Neural cell (in vitro differentiated cells): ENCODE data around the gene GCNT1. TPM values are rescaled to one million over a fixed set of nuclear protein-coding genes. Genes with fewer than 3 reads are reported as not detected.

Experiments used
- H2AFZ ChIP-seq: fragments of 200-600, 300-800 bp; sonication (generic), shearing (Covaris generic); 2 replicates; pipeline ENCODE4 v1.6.0; 2014; ENCODE audit warnings: low read depth, mild to moderate bottlenecking, antibody characterized with exemption, low read length, moderate library complexity
- H3F3A ChIP-seq: fragments of 200-600 bp; shearing (Covaris generic); 2 replicates; pipeline ENCODE4 v1.6.1; 2016; ENCODE audit warnings: mild to moderate bottlenecking, moderate library complexity, mixed read lengths, antibody characterized with exemption, low read length; ENCODE audit not compliant: insufficient read depth, poor library complexity, severe bottlenecking
- H3K27ac ChIP-seq: fragments of 200-600, 300-800 bp; sonication (generic), shearing (Covaris generic); 2 replicates; pipeline ENCODE4 v1.5.1; 2014; ENCODE audit warnings: mild to moderate bottlenecking, low read length, moderate library complexity
- H3K27me3 ChIP-seq: fragments of 300-800, 200-600 bp; sonication (generic), shearing (Covaris generic); 2 replicates; pipeline ENCODE4 v1.6.0; 2014; ENCODE audit warnings: mild to moderate bottlenecking, low read depth, low read length, moderate library complexity; ENCODE audit not compliant: insufficient read depth
- H3K36me3 ChIP-seq: fragments of 300-800, 200-600 bp; sonication (generic), shearing (Covaris generic); 2 replicates; pipeline ENCODE4 v1.5.1; 2014; ENCODE audit warnings: mild to moderate bottlenecking, antibody characterized with exemption, low read length, moderate library complexity; ENCODE audit not compliant: insufficient read depth
- H3K4me2 ChIP-seq: fragments of 300-800, 200-600 bp; sonication (generic), shearing (Covaris generic); 2 replicates; pipeline ENCODE4 v1.6.0; 2014; ENCODE audit warnings: mild to moderate bottlenecking, low read length
- H3K4me3 ChIP-seq: fragments of 300-800, 200-600 bp; sonication (generic), shearing (Covaris generic); 2 replicates; pipeline ENCODE4 v1.5.1; 2014; ENCODE audit warnings: mild to moderate bottlenecking, low read length, moderate library complexity
- H3K79me2 ChIP-seq: fragments of 200-600 bp; shearing (Covaris generic); replicated peaks from 2 replicates; pipeline ENCODE4 v1.6.0; 2014; ENCODE audit warnings: mild to moderate bottlenecking, low read length, moderate library complexity; ENCODE audit not compliant: insufficient read depth
- H3K9ac ChIP-seq: fragments of 300-800, 200-600 bp; sonication (generic), shearing (Covaris generic); 2 replicates; pipeline ENCODE4 v1.6.1; 2016; ENCODE audit warnings: mild to moderate bottlenecking, low read length, mixed read lengths
- H3K9me2 ChIP-seq: fragments of 200-600 bp; shearing (Covaris generic); 2 replicates; pipeline ENCODE4 v1.6.1; 2016; ENCODE audit warnings: mild to moderate bottlenecking, low read length, mixed read lengths; ENCODE audit not compliant: insufficient read depth
- H3K9me3 ChIP-seq: fragments of 200-600, 300-800 bp; sonication (generic), shearing (Covaris generic); 2 replicates; pipeline ENCODE4 v1.6.1; 2016; ENCODE audit warnings: mild to moderate bottlenecking, mixed run types, low read length, moderate library complexity, mixed read lengths
- H4K20me1 ChIP-seq: fragments of 200-600 bp; shearing (Covaris generic); 2 replicates; pipeline ENCODE4 v1.6.1; 2016; ENCODE audit warnings: mild to moderate bottlenecking, mixed run types; ENCODE audit not compliant: insufficient read depth
- EP300 ChIP-seq: fragments of 450-650 bp; conservative IDR thresholded peaks from 2 replicates; pipeline ENCODE4 v1.6.1; 2014; ENCODE audit warnings: antibody characterized with exemption, mild to moderate bottlenecking, moderate library complexity; ENCODE audit not compliant: poor library complexity, severe bottlenecking
- EZH2 ChIP-seq: fragments of 200-600, 300-800 bp; shearing (Covaris generic), sonication (generic); IDR thresholded peaks from 2 replicates; pipeline ENCODE4 v1.6.1; 2014; ENCODE audit warnings: antibody characterized with exemption, low read length, borderline replicate concordance, mild to moderate bottlenecking; ENCODE audit not compliant: insufficient read depth, poor library complexity, severe bottlenecking
- MXI1 ChIP-seq: fragments of 450-650 bp; conservative IDR thresholded peaks from 2 replicates; pipeline ENCODE4 v1.6.1; 2014; ENCODE audit warnings: antibody characterized with exemption, mild to moderate bottlenecking; ENCODE audit not compliant: poor library complexity, severe bottlenecking
- POLR2AphosphoS5 ChIP-seq: IDR thresholded peaks from 2 replicates; pipeline ENCODE4 v1.6.1; 2012
- RAD21 ChIP-seq: fragments of 450-650 bp; conservative IDR thresholded peaks from 2 replicates; pipeline ENCODE4 v1.6.1; 2014; ENCODE audit warnings: antibody characterized with exemption, mild to moderate bottlenecking, moderate library complexity
- SMC3 ChIP-seq: fragments of 450-650 bp; conservative IDR thresholded peaks from 2 replicates; pipeline ENCODE4 v1.6.1; 2014; ENCODE audit warnings: antibody characterized with exemption, mild to moderate bottlenecking, moderate library complexity; ENCODE audit not compliant: poor library complexity
- TAF1 ChIP-seq: IDR thresholded peaks from 2 replicates; pipeline ENCODE4 v1.6.1; 2012; ENCODE audit warnings: low read depth
- polyA plus RNA-seq: library from polyadenylated mRNA; depleted of rRNA; stranded (reverse); fragments of >200 nt; gene quantifications from 2 replicates; pipeline ENCODE4 v1.2.3, GENCODE V29; 2014
- TF ChIP-seq, protein P1 (sequence below): fragments of 450-650 bp; IDR thresholded peaks from 2 replicates; pipeline ENCODE4 v1.5.1; 2014; ENCODE audit warnings: antibody characterized with exemption, mild to moderate bottlenecking, moderate library complexity; ENCODE audit not compliant: poor library complexity, severe bottlenecking
- TF ChIP-seq, protein P2 (sequence below): IDR thresholded peaks from 2 replicates; pipeline ENCODE4 v1.6.1; 2012; ENCODE audit warnings: borderline replicate concordance

The GCNT1 gene
- polyA plus RNA-seq, 1 donor from 2014 or later, result 0.22 TPM

DNA sequence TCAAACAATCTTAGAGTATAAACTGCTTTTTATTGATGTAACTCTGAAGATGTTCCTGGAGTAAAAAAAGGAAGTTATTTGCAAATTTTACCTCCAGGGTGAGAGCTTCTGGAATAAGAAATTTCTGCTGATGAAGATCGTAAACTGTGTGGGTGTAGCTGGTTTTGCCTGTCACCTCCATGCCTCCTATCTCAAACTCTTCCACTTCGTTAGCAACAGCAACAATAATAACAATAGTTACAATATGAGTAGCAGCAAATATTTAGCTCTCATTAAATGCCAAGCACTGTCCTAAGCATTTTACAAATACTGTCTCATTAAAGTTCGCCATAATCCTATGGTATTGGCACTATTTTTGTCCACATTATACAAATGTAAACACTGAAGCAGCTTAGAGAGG is 57.9 kb downstream of the GCNT1 start:
- Histone ChIP-seq H3K9me3 (no peaks in the 10 kb centered on the region), H2AFZ (no peak overlapping the region), H3K9me2 (no peaks in the 10 kb centered on the region), H3K9ac (no peak overlapping the region), H4K20me1 (no peaks in the 10 kb centered on the region), H3K4me3 (no peak overlapping the region), H3K4me2 (no peak overlapping the region), H3K27me3 (no peaks in the 10 kb centered on the region), H3K36me3 (no peaks in the 10 kb centered on the region), H3K27ac (no peak overlapping the region), H3K79me2 (no peaks in the 10 kb centered on the region), H3F3A (no peaks in the 10 kb centered on the region)
- no peak for TF ChIP-seq EZH2
- TF ChIP-seq, protein P1, sequence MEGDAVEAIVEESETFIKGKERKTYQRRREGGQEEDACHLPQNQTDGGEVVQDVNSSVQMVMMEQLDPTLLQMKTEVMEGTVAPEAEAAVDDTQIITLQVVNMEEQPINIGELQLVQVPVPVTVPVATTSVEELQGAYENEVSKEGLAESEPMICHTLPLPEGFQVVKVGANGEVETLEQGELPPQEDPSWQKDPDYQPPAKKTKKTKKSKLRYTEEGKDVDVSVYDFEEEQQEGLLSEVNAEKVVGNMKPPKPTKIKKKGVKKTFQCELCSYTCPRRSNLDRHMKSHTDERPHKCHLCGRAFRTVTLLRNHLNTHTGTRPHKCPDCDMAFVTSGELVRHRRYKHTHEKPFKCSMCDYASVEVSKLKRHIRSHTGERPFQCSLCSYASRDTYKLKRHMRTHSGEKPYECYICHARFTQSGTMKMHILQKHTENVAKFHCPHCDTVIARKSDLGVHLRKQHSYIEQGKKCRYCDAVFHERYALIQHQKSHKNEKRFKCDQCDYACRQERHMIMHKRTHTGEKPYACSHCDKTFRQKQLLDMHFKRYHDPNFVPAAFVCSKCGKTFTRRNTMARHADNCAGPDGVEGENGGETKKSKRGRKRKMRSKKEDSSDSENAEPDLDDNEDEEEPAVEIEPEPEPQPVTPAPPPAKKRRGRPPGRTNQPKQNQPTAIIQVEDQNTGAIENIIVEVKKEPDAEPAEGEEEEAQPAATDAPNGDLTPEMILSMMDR, result no peak
- TF ChIP-seq TAF1, result no peak
- no peak for TF ChIP-seq RAD21
- TF ChIP-seq MXI1, result no peak
- TF ChIP-seq, protein P2, sequence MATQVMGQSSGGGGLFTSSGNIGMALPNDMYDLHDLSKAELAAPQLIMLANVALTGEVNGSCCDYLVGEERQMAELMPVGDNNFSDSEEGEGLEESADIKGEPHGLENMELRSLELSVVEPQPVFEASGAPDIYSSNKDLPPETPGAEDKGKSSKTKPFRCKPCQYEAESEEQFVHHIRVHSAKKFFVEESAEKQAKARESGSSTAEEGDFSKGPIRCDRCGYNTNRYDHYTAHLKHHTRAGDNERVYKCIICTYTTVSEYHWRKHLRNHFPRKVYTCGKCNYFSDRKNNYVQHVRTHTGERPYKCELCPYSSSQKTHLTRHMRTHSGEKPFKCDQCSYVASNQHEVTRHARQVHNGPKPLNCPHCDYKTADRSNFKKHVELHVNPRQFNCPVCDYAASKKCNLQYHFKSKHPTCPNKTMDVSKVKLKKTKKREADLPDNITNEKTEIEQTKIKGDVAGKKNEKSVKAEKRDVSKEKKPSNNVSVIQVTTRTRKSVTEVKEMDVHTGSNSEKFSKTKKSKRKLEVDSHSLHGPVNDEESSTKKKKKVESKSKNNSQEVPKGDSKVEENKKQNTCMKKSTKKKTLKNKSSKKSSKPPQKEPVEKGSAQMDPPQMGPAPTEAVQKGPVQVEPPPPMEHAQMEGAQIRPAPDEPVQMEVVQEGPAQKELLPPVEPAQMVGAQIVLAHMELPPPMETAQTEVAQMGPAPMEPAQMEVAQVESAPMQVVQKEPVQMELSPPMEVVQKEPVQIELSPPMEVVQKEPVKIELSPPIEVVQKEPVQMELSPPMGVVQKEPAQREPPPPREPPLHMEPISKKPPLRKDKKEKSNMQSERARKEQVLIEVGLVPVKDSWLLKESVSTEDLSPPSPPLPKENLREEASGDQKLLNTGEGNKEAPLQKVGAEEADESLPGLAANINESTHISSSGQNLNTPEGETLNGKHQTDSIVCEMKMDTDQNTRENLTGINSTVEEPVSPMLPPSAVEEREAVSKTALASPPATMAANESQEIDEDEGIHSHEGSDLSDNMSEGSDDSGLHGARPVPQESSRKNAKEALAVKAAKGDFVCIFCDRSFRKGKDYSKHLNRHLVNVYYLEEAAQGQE, result no peak
- TF ChIP-seq EP300, result no peak
- TF ChIP-seq SMC3, result no peak
- no peak for TF ChIP-seq POLR2AphosphoS5

DNA sequence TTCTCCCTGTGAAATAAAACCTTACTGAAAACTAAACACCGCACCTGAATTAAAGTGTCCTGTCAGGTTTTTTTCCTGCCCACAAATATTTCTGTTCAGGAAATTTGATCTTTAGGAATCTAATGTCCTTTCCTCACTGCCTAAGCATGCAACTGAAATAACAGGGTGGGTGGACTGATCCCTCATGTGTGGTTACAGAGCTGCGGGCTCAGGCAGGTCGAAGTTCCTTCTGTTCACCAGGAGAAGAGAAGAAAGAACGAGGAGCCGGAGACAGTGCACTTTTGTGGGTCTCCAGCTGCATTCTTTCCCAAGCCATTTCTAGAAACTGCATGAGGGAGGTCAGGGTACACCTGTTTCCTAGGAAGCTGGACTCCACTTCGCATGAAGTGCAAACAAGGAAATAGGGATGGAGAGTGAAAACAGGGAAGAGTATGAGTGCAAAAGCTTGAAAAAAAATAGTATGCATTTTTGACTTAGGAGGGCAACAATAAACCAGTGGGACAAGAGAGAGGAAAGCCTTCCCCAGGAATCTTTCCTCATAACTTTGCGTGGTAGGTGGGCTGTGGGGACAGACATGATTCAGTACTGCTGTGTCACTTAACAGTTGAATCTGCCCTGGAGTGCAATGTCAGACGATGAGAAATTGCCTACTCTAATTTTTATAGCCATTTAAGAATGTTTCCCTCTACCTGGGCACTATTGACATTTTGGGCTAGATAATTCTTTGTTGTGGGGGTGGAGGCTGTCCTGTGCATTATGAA is 60.3 kb downstream of the GCNT1 start:
- H3K9me3 ChIP-seq, result no peaks in the 10 kb centered on the region
- H3K9me2 ChIP-seq, result no peaks in the 10 kb centered on the region
- no peak overlapping the region for H2AFZ ChIP-seq
- no peak for TF ChIP-seq SMC3
- TF ChIP-seq EZH2, result no peak
- TF ChIP-seq, protein P1, result no peak
- TF ChIP-seq, protein P2, result no peak
- no peak for TF ChIP-seq EP300
- no peak for TF ChIP-seq MXI1
- no peak for TF ChIP-seq POLR2AphosphoS5
- TF ChIP-seq TAF1, result no peak
- TF ChIP-seq RAD21, result no peak
- H3F3A ChIP-seq, result no peaks in the 10 kb centered on the region
- no peaks in the 10 kb centered on the region for H4K20me1 ChIP-seq
- H3K4me3 ChIP-seq, result no peak overlapping the region
- no peaks in the 10 kb centered on the region for H3K79me2 ChIP-seq
- H3K4me2 ChIP-seq, result no peak overlapping the region
- H3K27ac ChIP-seq, result no peak overlapping the region
- H3K27me3 ChIP-seq, result no peaks in the 10 kb centered on the region
- H3K36me3 ChIP-seq, result no peaks in the 10 kb centered on the region
- no peak overlapping the region for H3K9ac ChIP-seq
